Measurements from ENCODE around the gene DNM3.

DNA sequence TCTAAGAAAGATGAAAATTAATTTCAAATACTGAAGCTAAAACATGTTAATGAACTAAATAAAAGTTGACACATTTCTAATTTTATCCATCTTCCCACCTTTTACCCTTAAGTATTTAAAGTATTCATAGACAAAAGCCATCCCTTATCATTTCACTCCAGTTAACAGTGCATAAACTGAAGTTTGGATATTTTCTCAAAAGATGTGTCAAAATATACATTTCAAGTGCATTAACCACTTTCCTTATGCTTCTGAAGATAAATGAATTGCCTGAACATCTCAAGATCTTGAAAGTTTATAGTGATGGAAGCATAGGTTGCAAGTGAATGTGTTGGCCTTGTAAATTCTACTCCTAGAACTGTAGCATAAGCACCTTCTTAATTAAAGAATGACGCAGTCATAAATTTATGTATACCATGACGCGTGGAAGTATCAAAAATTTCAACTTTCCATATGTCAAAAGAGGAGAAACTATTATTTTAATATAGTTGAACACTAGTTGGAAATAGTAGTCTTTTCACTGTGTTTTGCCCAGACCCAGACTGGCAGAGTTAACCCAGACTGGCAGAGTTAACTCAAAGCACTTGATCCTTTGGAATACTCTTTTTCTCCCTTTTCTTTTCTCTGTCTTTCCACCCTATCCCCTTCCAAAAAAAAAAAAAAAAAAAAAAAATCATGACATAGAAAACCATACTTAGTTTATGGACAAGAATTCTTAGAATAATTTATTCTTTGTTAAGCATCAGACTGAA, 296.6 kb downstream of the DNM3 start:
- TF ChIP-seq POLR2A (IDR thresholded peaks at IDR 0.05; ENCODE audit: control extremely low read depth in 1 of 2, low read depth in 2 of 2, low read length in 2 of 2) (no peak), EZH2 (IDR thresholded peaks at IDR 0.05; ENCODE audit: low read depth, low read length, severe bottlenecking) (no peak), CHD2 (IDR thresholded peaks at IDR 0.05; ENCODE audit: low read length) (no peak)

All from H1 (cell line).